Right renal cortex interstitium (tissue), 3 donors: Measurements from ENCODE around the gene YWHAG. TPM values are rescaled to one million over a fixed set of nuclear protein-coding genes. Genes with fewer than 3 reads are reported as not detected.
"Not testable (repeated sequence)": the region's sequence is repeated elsewhere in the genome, so short reads cannot be mapped to it uniquely, and the experiment has no call there.

Experiments
- DNase-seq, 3 donors: peaks; one replicate each; pipeline ENCODE4 v3.0.0-alpha.2; 2013; ENCODE audit warnings: low read depth in 3 of 3, low spot score in 2 of 3
- polyA plus RNA-seq, 3 donors: library from polyadenylated mRNA; unstranded; fragments of 120-200 nt; gene quantifications; one replicate each; pipeline ENCODE4 v1.2.1, GENCODE V29; 2013; ENCODE audit not compliant: insufficient read length in 3 of 3

The YWHAG gene
- polyA plus RNA-seq, 3 donors = 128 to 134 (median 130) TPM

DNA sequence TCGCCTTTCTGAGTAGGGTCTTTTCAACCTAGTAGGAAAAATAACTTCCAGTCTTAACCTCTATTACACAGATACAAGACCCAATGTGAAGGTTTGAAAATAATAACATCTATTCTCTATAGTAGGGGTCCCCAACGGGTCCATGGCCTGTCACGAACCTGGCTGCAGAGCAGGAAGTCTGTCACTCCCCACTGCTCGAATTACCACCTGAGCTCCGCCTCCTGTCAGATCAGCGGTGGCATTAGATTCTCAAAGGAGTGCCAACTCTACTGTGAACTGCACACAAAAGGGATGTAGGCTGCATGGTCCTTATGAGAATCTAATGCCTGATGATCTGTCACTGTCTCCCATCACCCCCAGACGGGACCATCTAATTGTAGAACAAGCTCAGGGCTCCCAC is 7.4 kb downstream of the YWHAG start:
- no peak for DNase-seq

DNA sequence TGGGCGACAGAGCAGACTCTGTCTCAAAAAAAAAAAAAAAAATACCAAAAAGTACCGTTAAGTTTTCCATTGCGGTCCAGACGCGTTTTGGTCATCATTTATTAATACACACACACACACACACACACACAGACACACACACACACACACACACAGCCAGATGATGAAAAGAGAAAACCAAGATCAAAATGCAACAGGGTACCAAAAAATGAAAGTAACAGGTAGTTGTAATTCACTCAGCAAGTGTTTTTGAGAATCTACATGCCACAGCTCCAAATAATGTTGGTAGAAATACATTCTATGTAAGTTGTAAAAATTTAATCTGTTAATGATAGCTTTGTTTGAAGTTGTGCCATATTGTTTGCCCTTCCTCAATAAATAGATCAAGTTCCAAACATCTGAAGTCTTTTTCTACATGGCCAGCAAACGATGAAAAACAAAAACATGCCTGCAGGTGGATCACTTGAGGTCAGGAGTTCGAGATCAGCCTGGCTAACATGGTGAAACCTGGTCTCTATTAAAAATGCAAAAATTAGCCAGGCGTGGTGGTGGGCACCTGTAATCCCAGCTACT is 9.4 kb downstream of the YWHAG start:
- no peak for DNase-seq

DNA sequence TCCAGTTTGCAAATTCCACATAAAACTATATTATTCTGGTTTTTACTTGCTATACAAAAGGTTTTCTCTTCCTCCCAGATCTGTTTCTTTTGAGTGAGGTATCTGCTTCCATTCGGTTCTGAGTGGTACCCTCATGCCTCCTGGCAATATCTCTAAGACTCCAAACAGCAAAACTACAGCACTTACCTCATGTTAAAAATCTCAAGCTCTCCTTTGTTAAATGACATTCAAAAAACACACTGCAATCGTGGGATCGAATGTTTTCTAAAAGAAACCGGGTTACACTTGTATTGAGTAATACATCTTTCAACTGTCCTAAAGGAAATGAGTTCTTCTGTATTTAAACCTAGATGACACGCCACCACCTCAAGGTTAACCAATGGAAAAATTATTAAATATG is 11.1 kb downstream of the YWHAG start:
- DNase-seq = no peak

DNA sequence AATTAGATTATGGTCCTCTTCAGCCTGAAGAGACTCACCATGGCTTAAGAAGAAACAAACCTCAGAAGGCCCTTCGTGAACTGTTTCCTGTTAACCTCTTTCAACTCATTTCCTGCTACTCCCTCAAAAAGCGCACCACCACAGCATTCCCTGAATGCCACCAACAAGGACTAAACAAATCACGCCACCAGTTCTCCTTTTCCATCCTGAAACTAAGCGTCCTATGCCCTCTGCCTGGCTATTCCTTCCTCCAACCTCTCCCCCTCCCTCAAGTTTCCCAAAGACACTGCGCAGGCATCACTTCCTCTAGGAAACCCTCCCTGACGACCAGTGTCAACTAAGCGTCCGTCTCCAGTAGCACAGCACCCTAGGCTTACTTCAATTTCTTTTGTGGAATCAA is 12.0 kb downstream of the YWHAG start:
- DNase-seq = no peak

DNA sequence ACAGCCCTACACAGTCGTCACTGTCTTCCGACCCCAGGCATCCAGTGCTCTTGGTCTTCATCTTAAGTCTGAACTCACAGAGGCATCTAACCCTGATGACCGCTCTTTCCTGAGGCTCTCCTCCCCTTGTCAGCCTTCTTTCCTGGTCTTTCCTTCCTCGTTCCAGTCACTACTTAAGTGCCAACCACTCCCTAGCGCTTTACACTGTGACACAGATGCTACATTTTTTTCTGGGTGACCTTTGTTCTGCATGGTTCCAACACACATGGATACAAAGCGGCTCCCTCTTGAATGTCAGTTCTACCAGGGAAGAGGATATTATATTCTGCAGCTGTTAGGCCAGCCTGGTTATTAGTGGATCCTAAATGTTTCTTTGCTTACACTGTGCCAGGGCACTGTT is 12.7 kb downstream of the YWHAG start:
- no peak for DNase-seq

DNA sequence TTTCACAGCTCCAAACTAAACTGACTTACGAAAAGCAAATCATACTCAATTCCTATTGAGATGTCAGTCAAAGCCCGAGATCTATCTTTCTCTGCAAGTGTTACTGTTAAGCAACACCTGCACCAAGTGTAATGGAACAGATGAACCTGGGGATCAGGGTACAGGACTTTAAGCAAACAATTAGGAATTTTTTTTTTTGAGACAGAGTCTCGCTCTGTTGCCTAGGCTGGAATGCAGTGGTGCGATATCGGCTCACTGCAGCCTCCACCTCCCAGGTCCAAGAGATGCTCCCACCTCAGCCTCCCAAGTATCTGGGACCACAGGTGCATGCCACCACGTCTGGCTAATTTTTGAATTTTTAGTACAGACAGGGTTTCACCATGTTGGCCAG is 14.9 kb downstream of the YWHAG start:
- no peak for DNase-seq

DNA sequence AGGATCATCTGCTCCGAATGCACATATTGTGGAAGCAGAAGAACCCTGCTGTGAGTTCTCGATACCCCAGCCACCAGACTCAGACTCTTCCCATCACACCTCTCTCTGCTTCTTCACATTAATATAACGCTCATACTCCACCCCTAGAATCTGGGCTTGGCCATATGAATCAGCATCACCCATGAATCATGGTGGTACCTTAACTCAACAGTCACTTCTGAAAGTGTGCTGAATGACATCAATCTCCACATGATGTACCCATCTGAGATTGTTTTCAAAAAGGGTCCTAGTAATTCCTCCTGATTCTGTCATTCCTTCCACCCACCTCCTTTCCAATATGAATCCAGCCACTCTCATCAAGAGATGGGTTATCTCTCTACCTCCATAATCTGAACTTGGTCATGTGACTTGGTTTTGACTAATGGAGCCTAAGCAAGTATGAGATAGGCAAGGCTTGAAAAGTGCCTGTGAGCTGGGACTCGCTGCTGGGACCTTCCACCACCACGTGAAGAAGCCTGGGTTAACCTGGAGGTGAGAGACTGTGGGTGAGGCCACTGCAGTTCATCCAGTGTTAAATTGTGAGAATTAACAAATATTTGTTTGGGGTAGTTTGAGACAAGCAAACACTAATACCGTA is 15.4 kb downstream of the YWHAG start:
- DNase-seq = no peak

DNA sequence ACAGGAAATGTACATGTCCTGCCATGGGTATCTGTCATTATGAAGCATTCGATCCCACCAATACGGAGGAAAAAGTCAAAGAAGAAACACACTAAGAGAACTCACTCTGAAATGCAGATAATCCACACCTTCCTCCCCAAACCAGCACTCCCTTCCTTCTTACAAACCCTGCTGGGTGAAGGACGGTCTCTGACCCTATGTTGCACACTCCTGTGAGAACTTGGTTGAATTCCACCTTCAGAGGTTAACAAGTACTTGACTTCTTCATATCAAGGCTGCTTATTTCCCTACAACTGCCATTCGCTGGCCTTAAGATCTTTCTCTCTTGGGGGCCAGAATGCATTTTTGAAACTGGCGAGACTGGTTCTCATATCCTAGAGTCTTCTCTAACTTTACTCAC is 16.6 kb downstream of the YWHAG start:
- no peak for DNase-seq

DNA sequence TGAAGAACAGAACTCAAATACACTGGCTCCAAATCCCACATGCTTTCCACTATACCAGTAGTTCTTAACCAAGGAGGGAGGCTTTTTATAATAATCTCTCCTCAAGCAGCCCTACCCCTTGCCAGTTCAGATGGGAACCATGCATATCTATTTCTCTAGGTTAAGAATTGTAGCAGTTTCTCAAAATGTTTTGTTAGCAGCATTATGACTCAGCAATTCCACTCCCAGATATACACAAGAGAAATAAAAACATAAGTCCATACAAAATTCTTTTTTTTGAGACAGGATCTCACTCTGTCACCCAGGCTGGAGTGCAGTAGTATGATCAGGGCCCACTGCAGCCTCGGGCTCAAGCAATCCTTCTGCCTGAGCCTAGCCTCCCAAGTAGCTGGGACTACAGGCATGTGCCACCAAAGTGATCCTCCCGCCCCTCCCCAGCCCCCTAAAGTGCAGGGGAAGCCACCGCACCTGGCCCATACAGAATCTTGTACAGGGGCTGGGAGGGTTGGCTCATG is 18.1 kb downstream of the YWHAG start:
- DNase-seq = no peak

DNA sequence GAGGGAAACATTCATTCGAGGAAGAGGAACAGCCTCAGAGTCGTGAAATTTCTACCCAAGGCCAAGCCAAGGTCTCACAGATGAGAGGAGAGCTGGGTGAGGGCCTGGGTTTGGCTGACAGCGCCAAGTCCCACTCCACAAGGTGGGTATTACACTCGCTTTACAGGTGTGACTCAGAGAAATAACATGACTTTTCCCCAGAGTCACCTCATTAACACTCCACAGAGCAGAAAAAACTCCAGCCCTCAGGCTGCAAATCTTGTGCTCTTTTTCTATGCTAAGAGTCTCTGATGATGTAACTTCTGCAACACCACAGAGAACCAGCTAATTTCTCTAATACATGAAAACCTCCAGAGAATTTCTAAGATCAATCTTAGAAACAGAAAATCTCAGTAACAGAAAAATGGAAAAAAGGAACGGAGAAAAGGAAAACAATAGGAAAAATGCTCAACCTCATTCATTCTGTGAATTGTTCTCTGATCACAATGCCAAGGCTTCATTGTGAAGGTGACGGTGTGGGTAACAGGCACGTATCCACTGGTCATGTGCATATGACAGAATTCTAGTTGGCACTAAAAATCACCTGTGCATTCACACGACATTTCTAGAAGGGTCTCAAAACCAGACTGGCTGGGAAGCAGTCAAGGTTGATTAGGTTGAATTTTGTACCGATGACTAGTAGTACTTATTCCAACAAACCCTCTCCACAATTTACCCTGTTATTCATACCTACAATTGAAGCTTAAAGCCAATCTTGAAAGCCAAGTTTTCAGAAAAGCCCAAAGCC is 20.3 kb downstream of the YWHAG start:
- DNase-seq = no peak

DNA sequence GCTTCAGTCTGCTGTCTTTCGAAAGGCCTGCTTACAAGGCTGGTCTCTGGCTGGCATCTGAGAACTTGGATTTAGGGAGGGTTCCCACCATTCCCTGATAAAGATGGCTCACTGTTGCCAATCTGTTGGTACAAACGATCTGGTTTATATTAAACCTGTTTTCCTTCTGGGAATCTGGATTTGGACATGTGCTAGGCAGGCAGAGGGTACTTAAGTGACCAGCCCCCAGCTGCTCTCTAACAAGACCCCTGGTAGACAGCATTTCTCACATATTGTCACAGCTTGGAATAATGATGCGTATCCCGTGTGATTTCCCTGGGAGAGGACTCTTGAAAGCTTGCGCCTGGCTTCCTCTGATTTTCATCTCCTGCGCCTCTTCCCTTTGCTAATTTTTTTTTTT is 21.6 kb downstream of the YWHAG start:
- DNase-seq = no peak

DNA sequence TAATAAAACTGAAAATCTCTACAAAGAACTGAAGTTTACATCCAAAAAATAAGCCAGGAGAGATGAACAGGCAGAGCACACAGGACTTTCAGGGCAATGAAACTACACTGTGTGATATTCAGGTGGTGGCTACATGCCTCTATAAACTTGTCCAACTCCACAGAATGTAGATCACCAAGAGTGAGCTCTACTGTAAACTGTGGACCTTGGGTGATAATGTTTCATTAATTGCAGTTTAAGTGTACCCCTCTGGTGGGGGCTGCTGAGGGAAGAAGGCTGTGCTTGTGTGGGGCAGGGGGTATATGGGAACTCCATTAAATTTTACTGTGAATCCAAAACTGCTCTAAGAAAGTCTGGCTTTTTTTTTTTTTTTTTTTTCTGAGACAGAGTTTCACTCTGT is 22.7 kb downstream of the YWHAG start:
- DNase-seq = no peak

DNA sequence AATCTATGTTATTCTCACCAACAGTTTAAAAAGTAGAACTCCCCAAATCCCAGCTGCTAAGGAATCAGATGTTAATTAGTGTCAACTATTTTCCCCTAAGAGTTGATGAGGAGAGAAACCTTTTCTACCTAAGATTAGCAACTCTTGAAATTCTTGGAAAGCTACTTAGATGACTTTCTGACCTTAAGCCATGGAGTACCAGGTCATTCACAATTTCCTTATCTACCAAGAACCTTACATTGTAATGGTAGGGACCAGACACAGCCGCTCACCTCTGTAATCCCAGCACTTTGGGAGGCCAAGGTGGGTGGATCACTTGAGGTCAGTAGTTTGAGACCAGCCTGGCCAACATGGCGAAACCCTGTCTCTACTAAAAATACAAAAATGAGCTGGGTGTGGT is 23.4 kb downstream of the YWHAG start:
- DNase-seq = not testable (repeated sequence)

DNA sequence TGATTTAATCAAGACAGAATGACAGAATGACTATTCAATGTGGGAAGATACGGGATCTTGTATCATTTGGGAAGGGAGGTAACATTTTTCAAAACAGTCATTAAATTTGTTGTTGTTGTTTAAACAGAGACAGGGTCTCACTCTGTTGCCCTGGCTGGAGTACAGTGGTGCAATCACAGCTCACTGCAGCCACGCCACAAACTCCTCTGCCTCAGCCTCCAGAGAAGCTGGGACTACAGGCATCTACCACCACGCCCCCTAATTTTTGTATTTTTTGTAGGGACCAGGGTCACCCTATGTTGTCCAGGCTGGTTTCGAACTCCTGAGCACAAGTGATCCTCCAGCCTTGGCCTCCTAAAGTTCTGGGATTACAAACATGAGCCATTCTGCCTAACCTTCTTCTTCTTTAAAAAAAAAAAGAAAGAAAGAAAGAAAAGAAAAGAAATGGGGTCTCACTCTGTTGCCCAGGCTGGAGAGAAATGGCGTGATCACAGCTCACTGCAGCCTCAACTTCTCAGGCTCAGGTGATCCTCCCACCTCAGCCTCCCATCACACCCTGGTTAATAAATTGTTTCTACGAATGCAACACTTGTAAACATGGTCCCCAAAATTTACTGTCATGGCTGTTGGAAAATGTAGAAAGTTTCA is 24.3 kb downstream of the YWHAG start:
- no peak for DNase-seq

DNA sequence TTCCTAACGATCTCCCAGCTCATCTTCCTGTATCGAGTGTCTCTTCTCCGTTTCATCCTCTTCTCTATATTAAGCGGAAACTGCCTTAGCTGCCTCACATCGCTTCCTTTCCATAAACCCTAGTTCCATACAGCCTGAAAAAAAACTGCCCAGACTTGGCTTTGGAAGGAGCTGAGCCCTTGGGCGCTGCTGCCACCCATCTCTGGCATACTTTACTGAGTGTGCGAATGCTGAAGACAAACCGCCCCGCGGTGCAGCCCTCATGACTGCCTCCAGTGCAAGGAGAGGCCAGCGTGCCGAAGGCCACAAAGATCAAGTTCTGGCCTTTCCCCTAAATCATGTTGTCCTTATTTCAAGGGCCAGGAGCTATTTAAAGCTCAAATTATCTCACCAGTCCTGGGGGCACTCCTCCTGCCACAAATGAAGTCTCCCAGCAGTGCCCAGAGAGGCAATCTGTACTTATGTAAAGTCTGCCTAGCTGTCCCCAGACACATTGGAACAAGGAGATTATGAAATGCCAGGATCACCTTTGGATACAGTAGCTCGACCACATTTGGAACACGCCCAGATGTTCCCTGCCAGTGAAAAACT is 25.2 kb downstream of the YWHAG start:
- DNase-seq = no peak

DNA sequence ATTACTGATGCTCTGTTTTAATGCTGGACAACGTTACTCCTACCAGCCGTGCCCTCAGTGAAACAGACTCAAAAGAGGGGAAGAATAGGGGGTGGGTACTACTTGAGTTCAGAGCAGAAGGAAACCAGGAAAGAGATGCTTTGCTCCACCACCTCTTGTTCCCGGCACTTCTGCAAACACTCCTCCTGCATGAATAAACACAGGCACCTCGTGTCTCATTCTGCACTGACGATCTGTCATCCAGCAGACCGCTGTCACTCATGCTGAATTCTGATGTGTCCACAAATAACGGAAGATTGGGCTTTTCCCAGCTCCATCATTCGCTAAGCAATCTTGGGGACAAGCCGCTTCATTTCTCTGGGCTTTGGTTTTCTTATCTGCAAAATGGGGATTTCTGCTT is 26.7 kb downstream of the YWHAG start:
- no peak for DNase-seq

DNA sequence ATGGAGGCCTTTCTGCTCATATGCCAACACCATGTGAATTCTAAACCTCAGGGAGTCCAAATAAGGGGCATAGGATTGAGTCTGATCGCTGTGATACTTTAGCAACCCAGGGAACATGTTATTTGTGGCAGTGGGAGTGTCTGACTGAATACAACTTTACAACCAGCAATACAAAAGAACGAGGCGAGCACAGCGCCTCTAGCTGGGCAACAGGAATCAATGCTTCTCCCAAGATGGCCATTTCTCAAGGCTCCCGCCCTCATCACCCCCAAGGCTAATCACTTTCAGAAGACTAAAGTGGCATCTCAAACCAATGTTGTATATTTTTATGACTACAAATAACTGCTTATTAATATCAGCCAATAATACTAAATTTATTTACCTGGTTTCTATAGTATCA is 28.1 kb downstream of the YWHAG start:
- no peak for DNase-seq

DNA sequence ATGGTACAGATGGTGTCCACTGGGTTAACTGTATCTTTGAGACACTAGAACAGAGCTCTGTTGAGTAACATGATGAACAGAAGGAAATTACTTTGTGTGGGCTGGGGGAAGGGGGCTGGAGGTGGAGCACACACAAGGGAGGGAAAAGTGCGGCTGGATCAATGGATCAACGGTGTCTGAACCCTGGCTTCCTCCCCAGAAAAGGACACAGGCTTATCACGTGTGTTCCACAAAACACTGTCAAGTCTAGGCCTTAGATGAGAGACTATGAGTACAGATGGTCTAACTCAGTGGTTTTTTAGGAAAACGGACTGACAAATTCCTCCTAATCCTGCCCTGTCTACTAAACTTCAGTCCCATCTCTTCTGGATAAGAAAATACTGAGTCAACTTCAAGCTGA is 28.5 kb downstream of the YWHAG start:
- DNase-seq = no peak

DNA sequence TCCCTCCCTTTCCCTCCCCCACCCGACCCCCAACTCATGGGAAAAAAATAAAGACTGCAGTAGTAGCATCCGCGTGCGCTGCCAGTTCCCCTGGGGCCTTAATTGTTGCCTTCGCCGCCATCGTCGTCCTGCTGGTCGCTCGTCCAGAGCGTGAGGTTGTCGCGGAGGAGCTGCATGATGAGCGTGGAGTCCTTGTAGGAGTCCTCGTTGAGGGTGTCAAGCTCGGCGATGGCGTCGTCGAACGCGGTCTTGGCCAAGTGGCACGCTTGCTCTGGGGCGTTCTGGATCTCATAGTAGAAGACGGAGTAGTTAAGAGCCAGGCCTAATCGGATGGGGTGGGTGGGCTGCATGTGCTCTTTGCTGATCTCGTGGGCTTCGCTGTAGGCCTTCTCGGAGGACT is 29.3 kb downstream of the YWHAG start:
- DNase-seq = no peak

DNA sequence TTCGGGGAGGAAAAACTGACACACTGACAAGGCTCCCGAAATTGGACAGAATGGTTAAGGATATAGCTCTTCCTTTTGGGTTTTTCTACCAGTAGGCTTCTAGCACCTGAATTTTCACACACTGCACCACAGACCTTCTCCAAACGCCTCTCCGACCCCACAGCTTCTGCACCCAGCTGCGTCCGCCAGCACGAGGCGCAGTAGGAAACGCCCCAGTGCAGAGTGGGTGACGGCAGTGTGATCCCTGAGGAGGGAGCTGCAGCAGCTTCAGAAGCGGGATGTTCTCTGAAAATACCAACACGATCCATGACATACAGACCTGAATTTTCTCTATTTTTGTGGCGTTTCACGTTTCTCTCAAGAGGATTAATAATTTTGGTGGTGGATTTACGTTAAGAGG is 30.4 kb downstream of the YWHAG start:
- DNase-seq = no peak

DNA sequence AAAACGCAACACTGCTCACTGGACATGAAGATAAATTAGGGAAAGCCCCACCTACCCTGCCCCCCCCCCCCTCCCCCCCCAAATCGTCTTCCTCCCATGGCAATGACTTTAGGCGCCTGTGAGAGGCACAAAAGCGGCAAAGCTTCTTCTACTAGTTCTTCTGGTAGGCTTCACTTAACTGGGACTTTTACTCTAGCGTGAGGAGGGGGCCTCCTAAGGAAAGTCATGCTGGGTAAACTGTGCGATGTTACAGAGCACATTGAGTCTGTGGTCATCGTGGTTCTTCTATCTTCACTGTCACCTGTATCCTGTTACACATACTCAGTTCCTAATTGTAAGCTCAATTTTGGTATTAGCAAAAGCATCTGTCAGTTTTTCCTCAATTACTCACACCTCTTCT is 31.2 kb downstream of the YWHAG start:
- no peak for DNase-seq
